Right atrium auricular region (tissue), 2 donors: ENCODE data around the gene OLFM3. TPM values are rescaled to one million over a fixed set of nuclear protein-coding genes. Genes with fewer than 3 reads are reported as not detected.

Source experiments
- DNase-seq: peaks from one replicate; pipeline ENCODE4 v3.0.0-alpha.2; 2019; ENCODE audit warnings: low spot score
- H3K27ac ChIP-seq, 2 donors: fragments of 200-600 bp; sonication (generic); 1 replicate in 1 of 2; 2 replicates in 1 of 2; pipeline ENCODE4 v1.5.1; 2016 to 2019
- H3K27me3 ChIP-seq, 2 donors: fragments of 200-600 bp; sonication (generic); one replicate each; pipeline versions ENCODE4 v1.5.1 to v1.6.0; 2017 to 2019
- H3K36me3 ChIP-seq: fragments of 200-600 bp; sonication (generic); one replicate; pipeline ENCODE4 v1.5.1; 2016
- H3K4me1 ChIP-seq, 2 donors: fragments of 200-600 bp; sonication (generic); one replicate each; pipeline versions ENCODE4 v1.5.1 to v1.6.0; 2017 to 2019
- H3K4me3 ChIP-seq, 2 donors: fragments of 200-600 bp; sonication (generic); 1 replicate in 1 of 2; 2 replicates in 1 of 2; pipeline ENCODE4 v1.5.1; 2017 to 2019; ENCODE audit warnings: mild to moderate bottlenecking in 1 of 2, moderate library complexity in 1 of 2
- H3K9me3 ChIP-seq, 2 donors: fragments of 200-600 bp; sonication (generic); one replicate each; pipeline ENCODE4 v1.5.1; 2019
- CTCF ChIP-seq, 2 donors: fragments of 200-600 bp; sonication (generic); IDR thresholded peaks; one replicate each; pipeline ENCODE4 v1.5.1; 2019; ENCODE audit warnings: antibody characterized with exemption in 2 of 2
- total RNA-seq, 2 donors: library from RNA; depleted of rRNA; stranded (reverse); fragments of >200 nt; gene quantifications; one replicate each; pipeline ENCODE4 v1.1.0, GENCODE V29; 2016

Gene OLFM3
- total RNA-seq, 2 donors from 2014 or later = not detected

- H3K27ac ChIP-seq = no peak overlapping the region
- H3K4me3 ChIP-seq = no peak overlapping the region
- H3K4me1 ChIP-seq = no peaks in the 10 kb centered on the region
- no peak for TF ChIP-seq CTCF (IDR thresholded peaks at IDR 0.05)
- no peak for DNase-seq
- H3K9me3 ChIP-seq = no peaks in the 10 kb centered on the region
- no peaks in the 10 kb centered on the region for H3K36me3 ChIP-seq
- H3K27me3 ChIP-seq = peaks cover 0 to 3% of the 10 kb centered on the region in 2 donors
Observed at GRCh38 chr1:101995984-101996745, 561 bp downstream of the OLFM3 start.

GRCh38 chr1:101993710-101994109 is 3.0 kb downstream of the OLFM3 start:
- H3K4me1 ChIP-seq = no peaks in the 10 kb centered on the region
- no peak for TF ChIP-seq CTCF (IDR thresholded peaks at IDR 0.05)
- no peaks in the 10 kb centered on the region for H3K36me3 ChIP-seq
- no peaks in the 10 kb centered on the region for H3K9me3 ChIP-seq
- no peak overlapping the region for H3K27ac ChIP-seq
- no peak for DNase-seq
- H3K27me3 ChIP-seq = no peaks in the 10 kb centered on the region
- no peak overlapping the region for H3K4me3 ChIP-seq

GRCh38 chr1:101992821-101993575 is 3.7 kb downstream of the OLFM3 start:
- no peaks in the 10 kb centered on the region for H3K27me3 ChIP-seq
- TF ChIP-seq CTCF (IDR thresholded peaks at IDR 0.05) = no peak
- H3K9me3 ChIP-seq = no peaks in the 10 kb centered on the region
- H3K36me3 ChIP-seq = no peaks in the 10 kb centered on the region
- no peak overlapping the region for H3K4me3 ChIP-seq
- no peak for DNase-seq
- H3K4me1 ChIP-seq = no peaks in the 10 kb centered on the region
- no peak overlapping the region for H3K27ac ChIP-seq

- DNase-seq = no peak
- Histone ChIP-seq H3K4me1 (no peaks in the 10 kb centered on the region), H3K27me3 (no peaks in the 10 kb centered on the region), H3K4me3 (no peak overlapping the region), H3K36me3 (no peaks in the 10 kb centered on the region), H3K9me3 (no peaks in the 10 kb centered on the region), H3K27ac (no peak overlapping the region)
- TF ChIP-seq CTCF (IDR thresholded peaks at IDR 0.05) = no peak
Observed at GRCh38 chr1:101980974-101981373, 15.8 kb downstream of the OLFM3 start.

- no peaks in the 10 kb centered on the region for H3K27me3 ChIP-seq
- no peak overlapping the region for H3K4me3 ChIP-seq
- no peaks in the 10 kb centered on the region for H3K9me3 ChIP-seq
- no peaks in the 10 kb centered on the region for H3K4me1 ChIP-seq
- H3K36me3 ChIP-seq = no peaks in the 10 kb centered on the region
- no peak overlapping the region for H3K27ac ChIP-seq
- no peak for DNase-seq
- TF ChIP-seq CTCF (IDR thresholded peaks at IDR 0.05) = no peak
Observed at GRCh38 chr1:101977266-101977665, 19.5 kb downstream of the OLFM3 start.
